T-helper 1 cell treated with Interleukin-12 subunit alpha and Interleukin-12 subunit beta and Interleukin-4 antibody, amounts not matched to agents 30 ng/mL and 1 ng/mL, for 36 hours (primary cell): Measurements from ENCODE around the gene SLC7A11. TPM values are rescaled to one million over a fixed set of nuclear protein-coding genes. Genes with fewer than 3 reads are reported as not detected.

Experiments used
- intact Hi-C: fragments of 100-400 bp; cut with micrococcal nuclease; formaldehyde crosslinking; loops from one replicate; pipeline ENCODE4 v1.15.1; 2024
- total RNA-seq: library from RNA; stranded (reverse); gene quantifications from 2 replicates; pipeline ENCODE4 v1.2.3, GENCODE V29; 2022

Gene SLC7A11
- total RNA-seq: 3.7 and 4.0 TPM in 2 replicates

DNA sequence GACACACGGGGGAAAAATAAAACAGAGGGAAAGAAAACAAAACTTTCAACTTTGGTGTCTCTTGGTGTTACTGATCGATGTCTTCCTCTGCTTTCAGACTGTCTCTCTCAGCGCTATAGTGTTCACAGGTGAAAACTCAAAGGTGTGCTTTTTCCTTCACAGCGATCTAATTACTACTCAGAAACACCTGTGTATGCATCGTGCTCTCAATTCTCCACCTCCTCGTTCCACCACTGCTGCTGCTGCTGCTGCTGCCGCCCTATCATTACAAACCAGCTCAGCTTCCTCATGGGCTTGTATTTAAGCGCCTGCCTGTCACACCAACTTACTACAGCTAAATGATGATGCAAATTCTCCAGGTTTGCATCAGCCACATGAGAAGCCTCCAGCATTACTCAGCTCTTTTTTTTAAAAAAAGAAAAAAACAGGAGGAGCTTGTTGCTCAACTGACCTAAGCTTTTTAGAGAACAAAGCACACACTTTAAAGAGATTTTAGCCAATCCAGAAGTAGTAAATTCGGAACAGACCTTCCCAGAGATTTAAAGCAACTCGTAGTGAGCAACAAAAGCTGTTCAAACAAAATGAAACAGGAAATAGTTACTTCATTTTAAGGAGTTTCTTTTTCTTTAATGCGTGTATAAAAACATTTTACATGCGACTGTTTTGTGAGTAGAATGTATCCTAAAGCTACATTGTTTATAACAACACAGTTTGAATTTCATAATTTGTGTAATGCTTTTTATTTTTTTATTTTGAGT, at the start of gene SLC7A11:
Gene SLC7A11 (minus strand): TSS at position 274 of the 758 bp plus-strand sequence. CDS start 280 bp downstream, outside the sequence.
- intact Hi-C loops: loop anchor here (1.0 to 5.0 kb wide), 8 partner anchors 13 to 1315 kb away; partner anchors contain the start of genes ELF2, NAA15, NOCT and SETD7

DNA sequence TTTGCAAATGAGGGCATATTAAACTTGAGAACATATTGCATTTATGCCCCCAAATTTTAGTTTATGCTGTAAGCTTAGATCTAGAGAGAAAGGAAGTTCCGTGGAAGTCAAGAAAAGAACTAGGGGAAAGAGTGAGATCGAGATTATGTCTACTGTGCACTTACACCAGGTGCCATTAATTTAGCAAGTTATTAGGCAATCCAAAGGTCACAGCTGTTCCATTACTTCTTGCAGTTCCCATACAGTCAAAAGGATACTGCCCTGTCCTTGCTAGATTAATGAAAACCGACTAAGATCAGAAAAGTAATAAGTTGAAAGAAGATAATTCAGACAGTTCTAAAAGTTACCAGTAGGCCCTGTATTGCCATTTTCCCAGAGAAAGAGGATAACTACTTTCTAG, 49.3 kb upstream of the SLC7A11 start:
- intact Hi-C loops: no loop called here

DNA sequence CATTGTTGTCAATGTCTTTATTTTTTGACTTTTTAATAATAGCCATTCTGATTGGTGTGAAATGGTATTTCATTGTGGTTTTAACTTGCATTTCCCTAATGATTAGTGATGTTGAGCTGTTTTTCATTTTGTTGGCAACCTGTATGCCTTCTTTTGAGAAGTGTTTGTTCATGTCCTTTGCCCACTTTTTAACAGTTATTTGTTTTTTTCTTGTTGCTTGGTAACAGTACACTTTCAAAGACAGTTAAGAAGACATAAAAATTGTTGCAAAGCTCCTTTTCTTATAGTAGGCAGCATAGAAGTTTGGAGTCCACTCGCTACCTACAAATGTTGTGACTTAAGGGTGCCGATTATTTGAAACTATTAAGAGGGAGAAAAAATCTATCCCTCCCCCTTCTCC, 48.7 kb upstream of the SLC7A11 start:
- intact Hi-C loops: no loop called here

DNA sequence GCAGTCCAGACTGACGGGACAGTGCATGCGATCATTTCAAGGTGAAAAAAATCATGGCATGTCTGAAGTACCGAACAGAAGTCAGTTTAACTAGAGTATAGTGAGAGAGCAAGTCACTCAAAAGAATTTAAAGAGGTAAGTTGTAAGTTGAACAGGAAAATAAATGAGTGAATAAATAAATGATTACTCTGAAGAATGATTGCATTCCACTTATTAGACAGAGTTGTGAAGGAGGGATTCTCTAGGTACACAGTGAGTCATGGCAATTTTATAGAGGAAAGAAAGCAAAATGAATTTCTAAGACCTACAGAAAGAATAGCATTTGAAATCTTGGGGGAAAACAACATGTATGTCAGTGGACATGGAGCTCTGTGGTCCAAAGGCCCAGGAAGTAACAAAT, 37.1 kb upstream of the SLC7A11 start:
- intact Hi-C loops: no loop called here

DNA sequence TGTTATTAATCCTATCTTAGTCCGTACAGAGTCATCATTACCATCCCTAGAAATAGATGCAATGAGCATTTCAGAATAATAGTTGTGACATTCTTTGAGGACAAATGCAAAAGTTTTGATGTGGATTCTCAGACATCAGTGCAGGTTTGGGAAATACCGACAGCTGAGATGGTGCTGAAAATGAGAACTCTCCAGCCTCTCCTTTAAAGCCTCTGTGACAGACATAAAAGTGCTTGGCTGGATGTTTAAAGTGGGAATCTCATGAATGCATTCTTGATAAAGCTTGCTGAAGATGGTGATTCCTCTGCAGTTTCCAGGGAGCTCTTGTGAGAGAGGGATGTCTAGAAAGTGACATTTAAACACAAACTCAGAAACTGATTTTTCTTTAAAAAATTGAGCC, 35.0 kb upstream of the SLC7A11 start:
- intact Hi-C loops: no loop called here

DNA sequence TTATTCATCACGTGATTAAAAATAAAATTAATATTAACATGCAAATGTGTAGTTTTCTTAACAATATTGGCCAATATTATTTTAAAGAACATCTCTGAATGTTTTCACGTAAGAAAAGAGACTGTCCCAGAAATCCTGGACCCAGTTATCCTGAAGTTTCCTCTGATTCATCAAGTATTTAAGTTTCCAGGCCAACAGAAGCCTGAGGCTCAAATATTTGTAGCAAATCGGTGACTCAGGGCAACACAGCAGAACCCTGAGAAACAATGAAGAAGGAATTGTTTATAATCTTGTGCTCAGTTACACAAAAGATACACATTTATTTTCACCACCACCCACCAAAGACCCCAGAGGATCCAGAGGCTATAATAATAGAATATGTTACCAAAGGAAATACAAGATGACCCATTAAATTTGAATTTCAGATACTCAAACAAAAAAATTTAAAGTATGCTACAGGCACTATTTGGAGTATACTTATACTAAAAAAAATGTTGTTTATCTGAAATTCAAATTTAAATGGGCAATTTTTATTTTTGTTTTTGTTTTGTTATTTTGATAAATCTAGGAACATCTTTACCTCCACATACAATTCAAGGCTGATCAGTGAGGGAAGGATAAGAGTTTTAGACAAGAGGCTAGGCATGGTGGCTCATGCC, 33.9 kb upstream of the SLC7A11 start:
- intact Hi-C loops: no loop called here

DNA sequence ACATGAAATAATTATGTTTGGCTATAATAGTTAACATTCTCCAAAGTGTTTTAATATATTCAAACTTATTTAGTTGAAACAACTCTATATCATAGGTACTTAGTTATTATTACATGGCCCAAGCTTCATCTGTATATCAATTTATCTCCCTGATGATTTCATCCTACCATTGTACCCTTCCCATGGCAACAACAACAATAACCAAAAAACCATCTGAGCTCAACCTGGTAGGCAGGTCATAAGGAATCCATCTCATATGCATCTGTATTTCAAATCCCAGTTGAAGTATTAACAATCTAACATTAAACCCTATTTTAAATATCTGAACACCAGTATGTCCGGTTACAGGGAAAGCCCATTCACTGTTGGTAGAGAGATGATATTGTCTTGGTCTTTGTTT, 33.1 kb upstream of the SLC7A11 start:
- intact Hi-C loops: no loop called here

DNA sequence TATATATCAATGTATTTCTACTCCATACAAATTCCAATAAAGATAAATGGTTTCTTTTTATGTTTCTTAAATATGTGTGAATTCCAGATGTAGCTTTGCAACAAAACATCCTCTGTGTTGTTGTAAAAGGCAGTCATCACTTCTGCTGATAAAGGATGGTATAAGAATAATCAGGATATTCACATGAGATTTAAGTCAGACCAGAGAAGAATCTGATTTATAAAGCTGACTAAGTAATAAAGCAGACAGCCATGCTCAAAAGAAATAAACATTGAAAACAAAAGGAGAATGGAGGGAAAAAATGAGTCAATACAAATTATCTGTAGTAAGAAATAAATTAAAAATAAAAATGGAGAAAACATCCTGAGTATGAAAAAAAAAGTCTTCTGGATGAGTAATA, 27.0 kb upstream of the SLC7A11 start:
- intact Hi-C loops: no loop called here

DNA sequence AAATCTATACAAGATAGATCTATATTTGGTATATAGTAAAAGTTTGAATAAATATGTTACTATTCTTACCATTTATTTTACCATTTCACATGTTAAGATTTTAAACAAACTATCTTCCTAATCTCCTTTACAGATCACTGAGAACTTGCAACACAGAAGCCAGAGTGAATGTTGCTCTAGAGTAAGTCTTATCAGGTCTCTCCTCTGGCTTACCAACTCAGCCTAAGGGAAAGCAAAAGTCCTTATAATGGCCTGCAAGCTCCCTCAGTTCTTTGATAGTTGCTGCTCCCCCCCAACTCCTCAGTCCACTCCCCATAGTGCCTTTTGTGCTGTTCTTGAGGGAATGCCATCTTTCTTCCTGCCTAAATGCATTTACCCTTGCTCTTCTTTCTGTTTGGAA, 25.7 kb upstream of the SLC7A11 start:
- intact Hi-C loops: no loop called here

DNA sequence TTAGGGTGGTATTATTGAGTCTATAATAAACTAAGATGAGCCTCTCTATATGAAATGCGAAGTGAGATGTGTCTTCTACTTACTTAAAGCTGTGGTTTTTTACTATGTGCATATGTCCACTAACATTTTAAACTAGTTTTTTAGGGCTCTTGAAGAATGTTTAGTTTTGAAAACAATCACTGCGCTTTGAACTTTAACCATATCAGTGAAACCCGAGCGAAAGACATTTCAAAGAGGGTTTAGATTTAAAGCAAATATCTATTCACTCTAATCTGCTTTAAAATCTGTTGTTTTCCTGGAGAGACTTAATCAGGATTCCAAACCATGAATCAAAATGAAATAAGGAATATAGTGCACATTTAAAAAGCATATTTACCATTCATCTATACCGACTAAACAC, 24.8 kb upstream of the SLC7A11 start:
- intact Hi-C loops: no loop called here

DNA sequence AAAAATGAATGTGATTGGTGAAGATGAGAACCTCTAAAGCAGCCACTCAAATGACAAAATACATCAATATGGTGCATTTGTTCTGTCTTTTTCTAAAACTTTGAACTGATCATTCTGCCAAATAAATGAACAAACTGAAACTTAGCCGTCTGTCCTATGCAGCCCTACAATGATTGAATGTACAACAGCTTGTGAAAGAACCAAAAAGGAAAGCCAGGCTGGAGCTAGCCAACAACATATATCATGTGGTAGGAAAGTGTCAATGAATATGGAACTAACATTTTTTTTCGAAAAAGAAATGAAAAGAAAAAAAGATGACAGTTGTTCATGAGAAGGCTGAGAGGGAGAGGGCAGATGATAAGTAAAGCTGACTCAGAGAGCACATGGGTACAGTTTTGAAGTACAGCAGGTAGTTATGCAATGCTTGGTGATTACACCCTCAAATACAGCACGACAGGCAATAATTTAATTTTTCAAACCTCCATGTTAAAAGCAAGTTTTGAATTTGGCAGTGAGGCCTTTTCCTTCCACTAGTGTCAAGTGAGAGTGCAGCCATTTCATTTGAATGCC, 21.2 kb upstream of the SLC7A11 start:
- intact Hi-C loops: no loop called here

DNA sequence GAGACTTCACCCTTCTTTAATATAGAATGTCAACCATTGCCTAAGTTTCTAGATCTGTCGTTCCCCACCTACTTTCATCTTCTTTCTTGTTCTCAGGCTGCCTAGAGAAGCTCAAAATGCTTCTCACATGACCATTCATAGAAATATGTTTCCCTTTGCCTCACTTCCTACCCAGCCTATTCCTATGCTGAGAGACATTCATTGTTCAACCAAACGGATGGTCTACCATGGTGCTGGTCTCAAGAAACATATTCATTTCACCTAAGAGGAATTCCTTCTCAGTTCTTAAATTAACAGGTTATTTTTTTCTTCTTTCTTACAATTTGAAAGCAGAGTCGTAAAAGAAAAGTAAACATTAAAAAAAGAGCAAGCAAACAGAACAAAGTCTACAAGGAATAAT, 20.3 kb upstream of the SLC7A11 start:
- intact Hi-C loops: no loop called here

DNA sequence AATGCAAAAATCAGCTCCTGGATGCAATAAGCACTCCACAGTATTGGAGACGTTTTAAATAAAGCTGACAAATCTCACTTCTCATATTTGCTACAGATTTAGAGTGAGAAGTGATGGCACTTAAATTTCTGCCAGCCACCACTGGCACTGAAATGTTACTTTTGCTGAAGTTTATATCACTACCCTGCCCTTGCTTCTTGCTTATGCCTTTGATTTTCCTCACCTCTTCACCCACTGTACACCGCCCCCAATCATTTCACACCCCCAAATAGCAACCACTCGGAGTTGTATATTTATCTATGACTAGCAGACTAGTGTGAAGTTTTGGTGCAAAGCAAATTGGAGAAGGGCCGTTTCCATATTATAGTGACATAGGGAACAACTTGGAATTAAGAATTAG, 19.9 kb upstream of the SLC7A11 start:
- intact Hi-C loops: no loop called here

DNA sequence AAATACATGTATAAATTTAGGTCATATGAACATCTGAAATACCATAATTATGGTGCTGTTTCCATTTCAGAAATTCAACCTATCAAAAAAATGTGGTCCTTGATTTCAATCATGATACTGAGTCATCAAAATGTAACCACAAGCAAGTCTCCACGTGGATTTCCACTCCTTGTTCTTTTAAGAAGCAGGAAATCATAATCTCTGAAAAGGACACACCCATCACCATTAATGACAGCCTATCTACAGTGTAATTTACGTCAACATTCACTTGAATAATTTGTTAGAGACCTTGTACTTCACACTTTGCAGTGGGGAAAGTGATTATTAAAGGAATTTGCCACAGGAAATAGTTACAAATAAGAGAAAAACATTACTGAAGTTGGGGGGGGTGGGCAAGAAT, 17.7 kb upstream of the SLC7A11 start:
- intact Hi-C loops: no loop called here

DNA sequence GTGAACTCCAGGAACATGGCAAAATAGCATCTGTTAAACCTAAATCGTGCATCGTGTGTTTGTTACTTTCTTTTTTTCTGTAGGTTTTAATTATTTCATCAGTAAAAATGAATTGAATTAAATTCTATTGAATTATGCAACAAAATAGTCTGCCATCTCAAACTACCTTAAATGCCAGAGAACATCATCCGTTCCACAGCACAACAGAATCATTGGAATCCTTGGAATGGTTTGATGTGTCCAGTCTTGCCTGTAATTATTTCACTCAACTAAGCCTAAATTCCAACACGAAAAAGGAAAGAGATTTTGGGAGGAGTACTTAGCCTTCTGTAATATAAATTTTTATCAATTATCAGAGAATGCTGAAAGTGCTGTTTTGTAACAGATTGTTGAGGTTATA, 17.1 kb upstream of the SLC7A11 start:
- intact Hi-C loops: no loop called here

DNA sequence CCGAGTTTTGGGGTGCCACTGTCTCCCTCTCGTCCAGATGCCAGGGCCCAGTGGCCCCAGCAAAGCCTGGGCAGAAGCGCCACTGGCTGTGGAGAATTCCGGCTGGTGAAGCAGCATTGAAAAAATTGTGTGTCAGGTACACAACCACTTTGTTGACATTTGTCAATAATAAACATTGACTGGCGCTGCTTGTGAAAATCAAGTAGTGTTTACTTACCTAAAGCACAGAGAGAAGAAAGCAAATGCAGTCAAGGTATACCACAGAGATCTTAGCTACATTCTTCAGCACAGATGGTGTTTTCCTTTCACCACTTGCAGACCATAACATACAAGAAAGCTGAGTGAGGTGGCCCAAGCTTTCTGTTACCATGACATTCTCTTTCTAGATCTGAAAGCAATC, 14.5 kb upstream of the SLC7A11 start:
- intact Hi-C loops: no loop called here

DNA sequence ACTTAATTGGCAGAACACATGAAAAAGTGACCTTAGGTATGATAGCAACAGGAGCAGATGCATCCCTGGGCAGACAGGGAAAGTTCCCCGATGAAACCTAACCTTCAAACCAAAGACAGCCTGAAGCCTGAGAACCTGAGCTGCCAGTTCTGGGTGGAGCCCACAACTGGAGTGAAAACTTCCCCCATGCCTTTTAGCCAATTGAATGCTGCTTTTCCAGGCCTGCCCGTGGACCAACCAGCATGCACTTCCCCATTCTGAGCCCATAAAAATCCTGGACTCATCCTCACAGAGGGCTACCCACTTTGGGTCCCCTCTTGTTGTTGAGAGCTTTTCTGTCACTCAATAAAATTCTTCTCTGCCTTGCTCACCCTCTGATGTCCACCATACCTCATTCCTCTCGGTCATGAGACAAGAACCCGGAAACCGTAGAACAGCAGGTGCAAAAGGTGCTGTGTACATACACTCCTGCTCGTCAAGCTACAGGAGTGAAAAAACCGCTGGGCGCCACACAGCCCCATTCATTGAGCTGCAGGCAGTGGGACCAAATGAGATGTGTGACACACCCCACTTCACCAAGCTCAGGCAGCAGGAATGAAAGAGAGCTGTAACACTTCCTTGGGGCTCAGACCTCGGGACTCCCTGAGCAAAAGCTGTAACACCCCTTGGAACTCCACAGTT, 13.9 kb upstream of the SLC7A11 start:
- intact Hi-C loops: loop anchor here (1.0 kb wide), 1 partner anchor 14 kb away; the partner anchor contains the start of gene SLC7A11

DNA sequence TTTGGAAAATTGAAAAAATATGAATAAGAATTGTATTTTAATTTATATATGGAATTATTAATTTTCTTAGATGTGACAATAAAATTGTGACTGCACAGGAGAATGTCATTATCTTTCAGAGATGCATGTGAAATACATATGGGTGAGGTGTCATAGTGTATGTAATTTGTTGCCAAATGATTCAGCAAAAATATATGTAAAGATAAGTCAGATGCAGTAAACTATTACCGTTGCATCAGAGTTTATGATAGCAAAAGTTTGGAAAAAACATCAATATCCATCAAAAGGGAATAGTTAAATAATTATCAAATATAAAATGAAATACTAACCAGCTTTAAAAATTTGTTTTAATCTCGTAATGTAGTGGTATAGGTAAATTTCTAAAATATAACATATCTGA, 10.4 kb upstream of the SLC7A11 start:
- intact Hi-C loops: no loop called here

DNA sequence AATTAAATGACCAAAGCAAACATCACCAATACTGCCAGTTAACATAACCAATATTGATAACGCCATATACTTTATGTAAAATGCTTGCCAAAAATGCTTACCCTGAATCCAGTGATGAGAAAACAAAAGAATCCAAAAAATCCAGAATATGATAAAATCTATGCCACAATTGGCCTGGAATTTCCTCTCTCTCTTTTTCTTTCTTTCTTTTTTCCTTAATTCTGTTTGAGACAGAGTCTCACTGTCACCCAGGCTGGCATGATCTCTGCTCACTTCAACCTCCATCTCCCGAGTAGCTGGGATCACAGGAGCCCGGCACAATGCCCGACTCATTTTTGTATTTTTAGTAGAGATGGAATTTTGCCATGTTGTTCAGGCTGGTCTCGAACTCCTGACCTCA, 9.8 kb upstream of the SLC7A11 start:
- intact Hi-C loops: no loop called here

DNA sequence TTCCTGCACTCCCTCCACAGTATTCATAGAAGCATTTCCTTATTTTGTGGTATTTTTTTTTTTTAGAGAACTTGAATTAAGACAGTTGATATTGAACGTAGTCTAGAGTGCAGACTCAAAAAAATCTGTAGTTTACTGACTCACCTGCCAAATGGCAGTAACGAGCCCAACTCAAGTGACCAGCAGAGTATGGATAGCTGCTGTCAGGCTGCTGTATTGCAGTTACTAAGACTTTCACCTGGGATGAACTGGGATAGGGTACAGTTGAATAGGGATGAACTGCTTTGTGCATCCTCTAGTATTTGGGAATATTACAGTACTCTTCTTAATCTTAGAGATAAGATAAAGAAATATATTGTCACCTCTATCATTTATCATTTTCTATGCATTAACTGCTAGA, 7.0 kb upstream of the SLC7A11 start:
- intact Hi-C loops: no loop called here

DNA sequence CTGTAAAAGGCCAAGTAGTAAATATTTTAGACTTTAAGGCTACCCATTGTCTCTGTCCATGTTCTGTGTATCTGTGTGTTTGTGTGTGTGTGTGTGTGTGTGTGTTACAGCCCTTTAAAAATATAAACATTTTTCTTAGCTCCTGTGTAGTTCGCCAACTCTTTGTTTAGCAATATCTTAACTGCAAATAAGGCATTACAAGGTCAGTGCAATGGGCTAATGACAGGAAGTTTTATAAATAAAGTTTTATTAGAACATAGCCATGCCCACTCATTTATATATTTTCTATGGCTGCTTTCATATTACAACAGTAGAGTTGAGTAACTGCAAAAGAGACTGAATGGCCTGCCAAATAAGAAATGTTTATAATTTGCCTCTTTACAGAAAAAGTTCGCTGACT, 5.9 kb upstream of the SLC7A11 start:
- intact Hi-C loops: no loop called here

DNA sequence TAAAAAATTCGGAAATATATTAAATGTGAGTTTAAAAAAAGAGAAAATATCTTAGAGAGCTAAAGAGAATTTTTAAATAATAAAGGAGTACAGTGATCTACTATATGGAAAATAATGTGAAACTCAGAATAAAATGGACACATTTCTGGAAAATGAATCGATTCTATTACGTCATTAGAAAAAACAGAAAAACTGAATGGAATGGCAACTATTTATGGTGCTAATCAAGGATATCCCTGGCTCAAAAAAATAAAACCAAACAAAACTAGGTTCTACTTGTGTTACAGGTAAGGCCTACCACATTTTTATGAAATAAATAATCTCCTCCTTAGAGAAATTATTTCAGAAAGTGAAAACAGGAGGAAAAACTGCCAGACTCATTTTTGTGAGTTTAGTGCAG, 5.5 kb upstream of the SLC7A11 start:
- intact Hi-C loops: no loop called here
